Bronchial epithelial cell (primary cell): Measurements from ENCODE around the gene MYO5A. TPM values are rescaled to one million over a fixed set of nuclear protein-coding genes. Genes with fewer than 3 reads are reported as not detected.

ENCODE experiments used
- DNase-seq: peaks from one replicate; pipeline ENCODE4 v3.0.0-alpha.2; 2010; ENCODE audit warnings: low read depth
- FAIRE-seq: peaks from 2 replicates; lab custom pipeline; 2011; peaks lifted over from hg19 to GRCh38; lab: Jason Lieb, UNC
- H3K27me3 ChIP-seq: 2 replicates; pipeline ENCODE4 v1.5.1; 2011; ENCODE audit warnings: low read length; ENCODE audit not compliant: control insufficient read depth, insufficient read depth
- H3K36me3 ChIP-seq: 2 replicates; pipeline ENCODE4 v1.5.1; 2011; ENCODE audit warnings: low read length; ENCODE audit not compliant: control insufficient read depth, insufficient read depth
- H3K4me3 ChIP-seq: 2 replicates; pipeline ENCODE4 v1.5.1; 2011; ENCODE audit warnings: mild to moderate bottlenecking, low read depth, low read length, control low read depth
- CTCF ChIP-seq: IDR thresholded peaks from 2 replicates; pipeline ENCODE4 v1.5.1; 2011; ENCODE audit warnings: mild to moderate bottlenecking, moderate library complexity, low read length, control low read depth, inconsistent platforms; ENCODE audit not compliant: insufficient read depth, severe bottlenecking
- total RNA-seq: library from RNA; depleted of rRNA; stranded (reverse); fragments of >200 nt; gene quantifications from 2 replicates; pipeline ENCODE4 v1.2.1, GENCODE V29; 2014

MYO5A gene
- total RNA-seq, 1 donor from 2014 or later = 29.5 TPM

- no peak for FAIRE-seq
- DNase-seq = peak; percentile 32
- H3K4me3 ChIP-seq = no peak overlapping the region
- TF ChIP-seq CTCF = no peak
- H3K36me3 ChIP-seq = no peaks in the 10 kb centered on the region
- H3K27me3 ChIP-seq = no peaks in the 10 kb centered on the region
These were observed 113.1 kb downstream of the MYO5A start for GRCh38 chr15:52415628-52416027.

- no peaks in the 10 kb centered on the region for H3K36me3 ChIP-seq
- no peak for TF ChIP-seq CTCF
- H3K27me3 ChIP-seq = no peaks in the 10 kb centered on the region
- H3K4me3 ChIP-seq = no peak overlapping the region
- FAIRE-seq = no peak
- no peak for DNase-seq
These were observed 113.7 kb downstream of the MYO5A start for GRCh38 chr15:52414936-52415335.

- Histone ChIP-seq H3K36me3 (peaks cover 4% of the 10 kb centered on the region), H3K27me3 (no peaks in the 10 kb centered on the region), H3K4me3 (no peak overlapping the region)
- DNase-seq (peak; percentile 70), FAIRE-seq (no peak)
- no peak for TF ChIP-seq CTCF
These were observed 119.9 kb downstream of the MYO5A start for GRCh38 chr15:52408823-52409222.

GRCh38 chr15:52407374-52407773 is 121.3 kb downstream of the MYO5A start:
- DNase-seq (no peak), FAIRE-seq (no peak)
- Histone ChIP-seq H3K4me3 (no peak overlapping the region), H3K36me3 (peaks cover 4% of the 10 kb centered on the region), H3K27me3 (no peaks in the 10 kb centered on the region)
- no peak for TF ChIP-seq CTCF

GRCh38 chr15:52406601-52407000 is 122.1 kb downstream of the MYO5A start:
- Histone ChIP-seq H3K27me3 (no peaks in the 10 kb centered on the region), H3K4me3 (no peak overlapping the region), H3K36me3 (peaks cover 4% of the 10 kb centered on the region)
- DNase-seq (no peak), FAIRE-seq (no peak)
- TF ChIP-seq CTCF = no peak

- Histone ChIP-seq H3K36me3 (peaks cover 4% of the 10 kb centered on the region), H3K27me3 (no peaks in the 10 kb centered on the region), H3K4me3 (no peak overlapping the region)
- FAIRE-seq = no peak
- TF ChIP-seq CTCF = no peak
- no peak for DNase-seq
These were observed 122.8 kb downstream of the MYO5A start for GRCh38 chr15:52405856-52406255.
